HEK293T (cell line): Measurements from ENCODE around the gene MITF.

Experiments used
- CTCF ChIA-PET: fragments of 350-600 bp; formaldehyde crosslinking; extraction: SDS; loops from one replicate; lab custom pipeline; 2021; ENCODE audit warnings: antibody characterized with exemption, inconsistent platforms; lab: Yijun Ruan, JAX
- POLR2A ChIA-PET: fragments of 350-600 bp; formaldehyde crosslinking; extraction: SDS; loops from one replicate; lab custom pipeline; 2020; ENCODE audit warnings: antibody characterized with exemption, inconsistent platforms; lab: Yijun Ruan, JAX
- DNase-seq: peaks from one replicate; pipeline ENCODE4 v3.0.0; 2012; ENCODE audit warnings: mixed read lengths; ENCODE audit errors: extremely low spot score
- ARNT ChIP-seq: fragments of 450-650 bp; IDR thresholded peaks from 2 replicates; pipeline ENCODE4 v1.6.1; 2017; ENCODE audit warnings: mild to moderate bottlenecking
- BHLHE40 ChIP-seq: fragments of 450-650 bp; IDR thresholded peaks from 2 replicates; pipeline ENCODE4 v1.6.1; 2016; ENCODE audit warnings: mild to moderate bottlenecking, moderate library complexity, borderline replicate concordance
- CTBP1 ChIP-seq: fragments of 450-650 bp; IDR thresholded peaks from 2 replicates; pipeline ENCODE4 v1.6.1; 2016; ENCODE audit warnings: borderline replicate concordance
- ELF4 ChIP-seq: fragments of 450-650 bp; IDR thresholded peaks from 2 replicates; pipeline ENCODE4 v1.6.1; 2017; ENCODE audit warnings: antibody characterized with exemption
- FOXA1 ChIP-seq: fragments of 450-650 bp; IDR thresholded peaks from 2 replicates; pipeline ENCODE4 v1.6.1; 2016; ENCODE audit warnings: mild to moderate bottlenecking
- FOXK2 ChIP-seq: fragments of 450-650 bp; IDR thresholded peaks from 2 replicates; pipeline ENCODE4 v1.6.1; 2016; ENCODE audit warnings: mild to moderate bottlenecking
- FOXM1 ChIP-seq: fragments of 450-650 bp; IDR thresholded peaks from 2 replicates; pipeline ENCODE4 v1.6.1; 2017; ENCODE audit warnings: mild to moderate bottlenecking, borderline replicate concordance
- HDGF ChIP-seq: fragments of 450-650 bp; IDR thresholded peaks from 2 replicates; pipeline ENCODE4 v1.6.1; 2017; ENCODE audit warnings: antibody characterized with exemption, borderline replicate concordance
- L3MBTL2 ChIP-seq: fragments of 450-650 bp; conservative IDR thresholded peaks from 2 replicates; pipeline ENCODE4 v1.6.1; 2016; ENCODE audit warnings: mild to moderate bottlenecking
- LEF1 ChIP-seq: fragments of 450-650 bp; IDR thresholded peaks from 2 replicates; pipeline ENCODE4 v1.6.1; 2017; ENCODE audit warnings: mild to moderate bottlenecking, borderline replicate concordance
- NFRKB ChIP-seq: fragments of 450-650 bp; IDR thresholded peaks from 2 replicates; pipeline ENCODE4 v1.6.1; 2016; ENCODE audit warnings: mild to moderate bottlenecking, moderate library complexity
- SP1 ChIP-seq: fragments of 450-650 bp; IDR thresholded peaks from 2 replicates; pipeline ENCODE4 v1.6.1; 2017
- SUZ12 ChIP-seq: fragments of 450-650 bp; IDR thresholded peaks from 2 replicates; pipeline ENCODE4 v1.6.1; 2016; ENCODE audit warnings: mild to moderate bottlenecking
- TARDBP ChIP-seq: fragments of 450-650 bp; IDR thresholded peaks from 2 replicates; pipeline ENCODE4 v1.6.1; 2016
- ZNF384 ChIP-seq: fragments of 450-650 bp; IDR thresholded peaks from 2 replicates; pipeline ENCODE4 v1.6.1; 2016
- TF ChIP-seq, protein P1 (sequence below): fragments of 450-650 bp; IDR thresholded peaks from 2 replicates; pipeline ENCODE4 v1.6.1; 2016

Gene MITF

DNA sequence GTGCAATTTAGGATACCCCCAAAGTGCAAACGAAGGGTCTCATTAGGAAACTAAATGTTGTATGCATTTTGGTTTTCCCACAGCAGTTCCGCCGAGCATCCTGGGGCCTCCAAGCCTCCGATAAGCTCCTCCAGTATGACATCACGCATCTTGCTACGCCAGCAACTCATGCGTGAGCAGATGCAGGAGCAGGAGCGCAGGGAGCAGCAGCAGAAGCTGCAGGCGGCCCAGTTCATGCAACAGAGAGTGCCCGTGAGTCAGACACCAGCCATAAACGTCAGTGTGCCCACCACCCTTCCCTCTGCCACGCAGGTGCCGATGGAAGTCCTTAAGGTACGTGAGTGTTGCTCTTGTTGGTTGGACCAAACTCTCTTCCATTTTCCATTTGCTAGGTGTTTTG lies 139.8 kb downstream of the MITF start:
- ChIA-PET CTCF (interaction anchor here (0.6 kb wide), 1 partner anchor 12 kb away, joined by 3 read pairs; no protein-coding TSS in a partner anchor), POLR2A (no interaction called here)
- TF ChIP-seq SP1 = no peak
- TF ChIP-seq BHLHE40 = no peak
- TF ChIP-seq NFRKB = no peak
- no peak for TF ChIP-seq ZNF384
- TF ChIP-seq CTBP1 = no peak
- TF ChIP-seq TARDBP = no peak
- TF ChIP-seq HDGF = no peak
- DNase-seq = no peak

DNA sequence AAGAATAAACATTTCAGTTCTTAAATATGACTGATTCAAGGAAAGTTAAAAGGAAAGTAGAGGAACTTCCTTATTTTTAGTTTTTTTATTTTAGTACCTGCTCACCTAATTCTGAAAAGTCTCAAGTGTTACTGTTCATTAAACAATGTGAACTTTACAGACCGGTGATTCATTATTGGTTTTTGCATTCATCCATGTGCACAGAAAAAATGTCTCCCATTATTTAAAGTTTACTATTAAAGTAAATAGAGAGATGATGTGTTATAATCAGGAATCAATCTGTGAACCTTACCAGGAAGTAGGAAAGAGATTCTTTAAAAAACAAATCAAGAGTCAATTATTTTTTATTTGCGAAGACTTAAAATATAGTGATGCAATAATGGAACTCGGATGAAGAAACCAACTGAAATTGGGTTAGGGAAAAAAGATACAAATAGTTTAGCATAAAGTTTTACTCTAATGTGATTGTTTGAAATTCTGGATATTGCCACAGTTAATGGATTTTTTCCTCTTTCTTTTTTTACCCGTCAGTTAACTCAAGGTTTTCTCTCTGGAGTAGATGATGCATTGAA lies 140.9 kb downstream of the MITF start:
- POLR2A ChIA-PET = no interaction called here
- CTCF ChIA-PET = no interaction called here
- TF ChIP-seq NFRKB (no peak), FOXA1 (no peak), L3MBTL2 (no peak), FOXK2 (no peak), ELF4 (no peak), LEF1 (no peak), CTBP1 (no peak), HDGF (no peak), SP1 (no peak), TARDBP (no peak), BHLHE40 (no peak), ZNF384 (no peak), ARNT (no peak), FOXM1 (no peak), SUZ12 (no peak)
- TF ChIP-seq, protein P1, sequence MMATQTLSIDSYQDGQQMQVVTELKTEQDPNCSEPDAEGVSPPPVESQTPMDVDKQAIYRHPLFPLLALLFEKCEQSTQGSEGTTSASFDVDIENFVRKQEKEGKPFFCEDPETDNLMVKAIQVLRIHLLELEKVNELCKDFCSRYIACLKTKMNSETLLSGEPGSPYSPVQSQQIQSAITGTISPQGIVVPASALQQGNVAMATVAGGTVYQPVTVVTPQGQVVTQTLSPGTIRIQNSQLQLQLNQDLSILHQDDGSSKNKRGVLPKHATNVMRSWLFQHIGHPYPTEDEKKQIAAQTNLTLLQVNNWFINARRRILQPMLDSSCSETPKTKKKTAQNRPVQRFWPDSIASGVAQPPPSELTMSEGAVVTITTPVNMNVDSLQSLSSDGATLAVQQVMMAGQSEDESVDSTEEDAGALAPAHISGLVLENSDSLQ = no peak
- no peak for DNase-seq

DNA sequence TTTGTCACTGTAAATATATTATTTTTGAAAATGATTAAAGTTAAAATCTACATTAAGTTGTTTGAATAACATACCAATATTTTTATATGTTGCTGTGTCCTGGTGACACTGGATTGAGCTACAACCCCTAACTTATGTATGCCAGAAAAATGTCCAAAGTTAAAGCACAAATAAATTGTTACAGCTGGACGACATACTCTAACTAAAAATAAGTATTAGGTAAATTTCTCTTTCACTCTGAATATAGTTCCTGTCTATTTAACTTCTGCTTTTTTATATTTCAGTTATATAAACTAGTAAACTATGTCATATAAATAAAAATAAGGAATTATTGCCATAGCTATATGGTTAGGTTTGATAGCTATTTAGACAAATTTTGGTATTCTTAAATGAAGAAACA lies 141.8 kb downstream of the MITF start:
- TF ChIP-seq NFRKB = no peak
- no peak for TF ChIP-seq CTBP1
- TF ChIP-seq SP1 = no peak
- no peak for TF ChIP-seq LEF1
- TF ChIP-seq FOXM1 = no peak
- no peak for TF ChIP-seq FOXK2
- TF ChIP-seq HDGF = no peak
- TF ChIP-seq SUZ12 = no peak
- TF ChIP-seq BHLHE40 = no peak
- TF ChIP-seq FOXA1 = no peak
- no peak for TF ChIP-seq ZNF384
- TF ChIP-seq, protein P1 = no peak
- TF ChIP-seq TARDBP = no peak
- no peak for TF ChIP-seq ARNT
- TF ChIP-seq L3MBTL2 = no peak
- no peak for TF ChIP-seq ELF4
- POLR2A ChIA-PET = no interaction called here
- CTCF ChIA-PET = no interaction called here
- no peak for DNase-seq

DNA sequence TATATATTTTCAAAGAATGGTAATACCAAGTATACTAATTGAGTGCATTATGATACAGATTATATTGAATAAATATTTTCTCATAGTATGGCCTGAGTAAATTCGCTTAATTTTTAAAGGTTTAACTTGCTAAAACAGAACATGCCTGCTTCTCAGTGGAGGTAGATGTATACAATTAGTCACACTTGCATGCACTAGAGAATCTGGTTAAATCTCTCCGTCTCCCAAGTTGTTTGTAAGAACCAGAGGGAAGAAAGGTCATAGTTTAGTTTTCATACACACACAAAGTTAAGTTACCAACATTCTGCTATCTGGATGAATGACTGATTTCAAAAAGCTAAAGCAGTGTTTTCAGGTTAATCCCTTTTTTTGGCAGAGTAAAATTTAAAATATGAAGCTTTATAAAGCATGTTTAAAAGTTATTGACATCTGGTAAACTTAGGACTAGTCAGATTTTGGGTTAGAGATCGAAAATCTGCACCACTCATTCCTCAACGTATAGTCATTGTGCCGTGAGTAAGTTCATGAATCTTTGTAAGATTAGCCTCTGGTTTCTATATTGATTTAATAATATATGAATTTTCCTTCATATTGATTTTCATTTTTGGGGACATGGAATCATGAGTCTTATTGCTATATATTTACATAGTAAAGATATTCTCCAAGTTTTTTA lies 142.6 kb downstream of the MITF start:
- CTCF ChIA-PET = no interaction called here
- TF ChIP-seq SP1 (no peak), NFRKB (no peak), L3MBTL2 (no peak), FOXM1 (no peak), FOXA1 (no peak), ZNF384 (no peak), TARDBP (no peak), SUZ12 (no peak), ELF4 (no peak), HDGF (no peak)
- POLR2A ChIA-PET = no interaction called here
- no peak for DNase-seq

DNA sequence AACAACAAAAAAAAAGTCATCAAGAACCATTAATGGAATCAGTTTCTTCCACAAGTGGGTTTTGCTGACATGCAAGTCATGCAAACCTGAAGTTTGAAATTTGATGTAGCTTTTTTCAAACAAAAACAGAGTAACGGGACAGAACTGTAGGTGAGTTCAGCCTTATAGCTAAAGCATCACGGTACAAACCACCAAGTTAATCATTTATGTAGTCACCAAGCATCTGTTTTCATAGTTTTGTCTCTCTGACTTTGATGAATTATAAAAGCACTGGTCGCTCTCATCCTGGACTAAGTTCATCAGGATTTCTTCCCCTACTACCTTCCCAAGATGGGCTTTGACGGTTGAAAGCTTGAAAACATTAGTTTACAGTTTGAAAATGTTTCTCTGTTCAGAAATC lies 143.3 kb downstream of the MITF start:
- POLR2A ChIA-PET = no interaction called here
- CTCF ChIA-PET = no interaction called here
- DNase-seq = no peak
- TF ChIP-seq FOXK2 = no peak
- no peak for TF ChIP-seq CTBP1
- no peak for TF ChIP-seq FOXA1
- TF ChIP-seq ZNF384 = no peak
- TF ChIP-seq L3MBTL2 = no peak
- no peak for TF ChIP-seq TARDBP
- TF ChIP-seq LEF1 = no peak
- TF ChIP-seq, protein P1 = no peak
- TF ChIP-seq FOXM1 = no peak
- TF ChIP-seq NFRKB = no peak
- no peak for TF ChIP-seq ARNT
